Neural crest cell (in vitro differentiated cells): Measurements from ENCODE around the gene FBXO9. TPM values are rescaled to one million over a fixed set of nuclear protein-coding genes. Genes with fewer than 3 reads are reported as not detected.

Source experiments
- DNase-seq: peaks from one replicate; pipeline ENCODE4 v3.0.0; 2021; ENCODE audit warnings: low read depth, mixed read lengths, low spot score
- H3K27ac Mint-ChIP-seq: one replicate; pipeline ENCODE4 v1.8.0; 2021; ENCODE audit warnings: mild to moderate bottlenecking, mixed read lengths; ENCODE audit not compliant: unreplicated experiment
- H3K27me3 Mint-ChIP-seq: 2 replicates; pipeline ENCODE4 v1.8.0; 2021; ENCODE audit warnings: low read depth, mild to moderate bottlenecking, mixed read lengths
- H3K36me3 Mint-ChIP-seq: 2 replicates; pipeline ENCODE4 v1.8.0; 2021; ENCODE audit warnings: low read depth, mild to moderate bottlenecking, mixed read lengths
- H3K4me1 Mint-ChIP-seq: 2 replicates; pipeline ENCODE4 v1.8.0; 2021; ENCODE audit warnings: mixed read lengths
- H3K4me3 Mint-ChIP-seq: one replicate; pipeline ENCODE4 v1.8.0; 2021; ENCODE audit warnings: mild to moderate bottlenecking, mixed read lengths
- H3K9me3 Mint-ChIP-seq: 2 replicates; pipeline ENCODE4 v1.8.0; 2021; ENCODE audit warnings: mixed read lengths
- long read RNA-seq: library from polyadenylated mRNA; unstranded; transcript quantifications from one replicate; pipeline ENCODE4 v2.0.0, GENCODE V29; 2020
- total RNA-seq: library from RNA; stranded (reverse); gene quantifications from 2 replicates; pipeline ENCODE4 v1.2.1, GENCODE V29; 2021
- TF ChIP-seq, protein P1 (sequence below): fragments of 200-600 bp; sonication (generic); conservative IDR thresholded peaks from 2 replicates; pipeline ENCODE4 v1.5.0; 2021; ENCODE audit warnings: antibody characterized with exemption, mild to moderate bottlenecking

Gene FBXO9
- total RNA-seq: 48.3 and 62.4 TPM in 2 replicates
- long read RNA-seq, partial matches to known transcripts: 4 of 8 reads
- long read RNA-seq, other reads (novel, unspliced or antisense): 0 of 8 reads

DNA sequence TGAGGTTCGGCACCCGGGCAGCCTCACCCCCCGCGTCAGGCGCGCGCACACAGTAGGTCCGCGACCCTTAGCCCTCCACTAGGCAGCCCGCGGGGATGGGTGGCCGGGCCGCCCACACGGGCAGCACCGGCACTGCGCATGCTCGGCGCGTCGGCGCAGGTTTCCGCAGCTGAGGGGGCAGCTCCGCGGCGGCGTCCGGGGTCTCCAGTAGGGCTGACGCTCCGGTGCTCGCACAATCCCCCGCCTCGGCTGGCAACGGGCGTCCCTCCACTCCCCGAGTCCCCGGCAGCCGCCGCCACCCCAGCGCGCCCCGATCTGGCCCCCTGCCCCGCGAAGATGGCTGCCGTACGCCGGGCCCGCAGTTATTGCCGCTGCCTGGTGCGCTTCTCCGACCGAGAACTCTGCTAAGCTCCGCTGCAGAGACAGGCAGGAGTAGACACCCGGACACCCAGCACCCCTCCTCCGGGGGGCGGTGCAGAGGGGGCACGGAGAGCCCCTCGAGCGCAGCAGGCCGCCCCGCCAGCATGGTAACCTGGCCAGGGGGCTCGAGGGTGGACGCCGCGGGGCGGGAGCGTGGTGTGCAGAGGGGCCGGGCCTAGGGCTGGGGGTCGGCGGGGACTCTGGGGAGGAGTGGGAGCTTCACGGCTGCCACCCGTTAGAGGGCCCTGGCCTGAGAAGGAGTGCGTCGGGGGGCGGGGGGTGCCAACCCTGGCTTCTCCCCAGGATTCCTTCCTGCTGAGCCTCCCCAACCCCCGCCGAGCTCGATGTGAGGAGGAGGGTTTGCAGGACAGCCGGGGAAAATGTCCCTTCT is at the start of gene FBXO9:
Gene FBXO9, plus strand, starts transcription at position 139 of the 811 bp plus-strand sequence. Its CDS starts 386 bp downstream, at position 525.
- Mint-ChIP-seq H3K9me3 (no peaks in the 10 kb centered on the region), H3K27me3 (no peaks in the 10 kb centered on the region), H3K4me1 (peaks cover 40% of the 10 kb centered on the region), H3K27ac (peak within 1 kb of the TSS; percentile 99), H3K4me3 (peak within 1 kb of the TSS; percentile 99), H3K36me3 (no peaks in the 10 kb centered on the region)
- peak; percentile 69 for DNase-seq
- TF ChIP-seq, protein P1, sequence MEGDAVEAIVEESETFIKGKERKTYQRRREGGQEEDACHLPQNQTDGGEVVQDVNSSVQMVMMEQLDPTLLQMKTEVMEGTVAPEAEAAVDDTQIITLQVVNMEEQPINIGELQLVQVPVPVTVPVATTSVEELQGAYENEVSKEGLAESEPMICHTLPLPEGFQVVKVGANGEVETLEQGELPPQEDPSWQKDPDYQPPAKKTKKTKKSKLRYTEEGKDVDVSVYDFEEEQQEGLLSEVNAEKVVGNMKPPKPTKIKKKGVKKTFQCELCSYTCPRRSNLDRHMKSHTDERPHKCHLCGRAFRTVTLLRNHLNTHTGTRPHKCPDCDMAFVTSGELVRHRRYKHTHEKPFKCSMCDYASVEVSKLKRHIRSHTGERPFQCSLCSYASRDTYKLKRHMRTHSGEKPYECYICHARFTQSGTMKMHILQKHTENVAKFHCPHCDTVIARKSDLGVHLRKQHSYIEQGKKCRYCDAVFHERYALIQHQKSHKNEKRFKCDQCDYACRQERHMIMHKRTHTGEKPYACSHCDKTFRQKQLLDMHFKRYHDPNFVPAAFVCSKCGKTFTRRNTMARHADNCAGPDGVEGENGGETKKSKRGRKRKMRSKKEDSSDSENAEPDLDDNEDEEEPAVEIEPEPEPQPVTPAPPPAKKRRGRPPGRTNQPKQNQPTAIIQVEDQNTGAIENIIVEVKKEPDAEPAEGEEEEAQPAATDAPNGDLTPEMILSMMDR: no peak

DNA sequence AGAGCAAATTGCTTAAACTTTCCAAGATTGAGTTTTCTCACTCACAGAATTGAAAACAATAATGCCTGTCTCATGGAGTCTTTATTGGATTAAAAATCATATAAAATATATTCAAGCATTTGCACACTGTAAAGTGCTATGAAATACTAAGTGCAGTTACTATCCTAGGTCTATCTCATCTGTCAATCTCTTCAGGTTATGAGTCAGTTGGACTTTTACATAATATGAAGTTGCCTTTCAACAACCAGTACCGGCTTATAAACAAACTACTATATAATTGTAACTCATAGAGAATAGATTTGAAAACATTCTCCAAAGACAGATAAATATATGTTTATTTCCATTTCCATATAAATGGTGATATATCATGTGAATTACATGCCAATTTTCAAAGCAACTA is 49.7 kb upstream of the FBXO9 start:
- Mint-ChIP-seq H3K27ac (no peak overlapping the region), H3K9me3 (no peaks in the 10 kb centered on the region), H3K4me1 (no peaks in the 10 kb centered on the region), H3K27me3 (no peaks in the 10 kb centered on the region), H3K36me3 (peaks cover 21% of the 10 kb centered on the region), H3K4me3 (no peak overlapping the region)
- no peak for DNase-seq
- TF ChIP-seq, protein P1: no peak

DNA sequence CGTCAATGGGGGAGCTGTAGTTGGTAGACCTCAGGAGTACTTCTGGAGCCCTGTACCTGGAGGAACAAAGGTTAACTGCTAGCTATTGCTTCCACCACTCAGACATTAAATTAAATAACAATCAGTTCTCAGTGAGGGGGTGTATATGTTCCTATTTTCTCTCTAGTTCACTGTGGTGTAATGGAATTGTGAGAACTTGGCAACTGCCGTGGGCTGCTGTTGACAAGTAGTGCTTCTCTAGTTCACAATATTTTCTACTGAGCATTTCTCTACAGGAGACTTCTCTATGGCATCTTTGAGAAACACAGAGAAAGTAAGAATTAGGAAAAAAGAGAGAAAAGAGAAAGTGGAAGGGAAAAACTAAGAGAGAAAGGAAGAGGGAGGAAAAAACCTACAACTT is 46.8 kb upstream of the FBXO9 start:
- Mint-ChIP-seq H3K4me1 (peaks cover 4% of the 10 kb centered on the region), H3K9me3 (no peaks in the 10 kb centered on the region), H3K36me3 (peaks cover 19% of the 10 kb centered on the region), H3K27me3 (no peaks in the 10 kb centered on the region), H3K4me3 (no peak overlapping the region), H3K27ac (no peak overlapping the region)
- TF ChIP-seq, protein P1: no peak
- no peak for DNase-seq

DNA sequence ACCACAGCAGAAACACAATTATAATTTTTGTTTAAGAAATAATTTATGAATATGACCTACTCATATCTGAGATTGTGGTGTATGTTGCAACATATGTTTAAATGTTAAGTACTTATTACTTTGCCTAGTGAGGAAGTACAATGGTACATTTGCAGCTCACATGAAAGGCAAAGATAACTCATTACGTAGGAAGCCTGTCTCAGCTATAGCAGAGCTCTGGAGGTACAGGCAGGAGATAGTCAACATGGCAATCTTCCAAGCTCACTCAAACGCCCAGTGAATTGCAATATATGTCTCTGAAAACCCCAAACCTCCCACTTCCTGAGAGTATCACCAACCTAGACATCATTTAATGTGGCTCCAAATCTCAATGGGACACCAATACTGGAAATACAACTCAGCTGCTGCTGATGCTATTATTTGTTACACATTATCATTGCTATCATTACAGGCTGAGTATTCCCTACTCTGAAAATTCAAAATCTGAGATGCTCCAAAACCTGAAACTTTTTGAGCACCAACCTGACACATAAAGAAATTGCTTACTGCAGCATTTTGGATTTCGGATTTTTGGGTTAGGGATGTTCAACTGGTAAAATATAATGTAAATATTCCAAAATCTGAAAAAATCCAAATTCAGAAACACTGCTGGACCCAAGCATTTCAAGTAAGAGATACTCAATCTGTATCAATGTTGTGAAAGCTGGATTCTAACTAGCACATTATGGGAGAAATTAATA is 45.0 kb upstream of the FBXO9 start:
- peaks cover 11% of the 10 kb centered on the region for H3K4me1 Mint-ChIP-seq
- H3K36me3 Mint-ChIP-seq: peaks cover 26% of the 10 kb centered on the region
- no peaks in the 10 kb centered on the region for H3K27me3 Mint-ChIP-seq
- peaks cover 3% of the 10 kb centered on the region for H3K9me3 Mint-ChIP-seq
- H3K27ac Mint-ChIP-seq: no peak overlapping the region
- no peak for DNase-seq
- TF ChIP-seq, protein P1: no peak
- no peak overlapping the region for H3K4me3 Mint-ChIP-seq

DNA sequence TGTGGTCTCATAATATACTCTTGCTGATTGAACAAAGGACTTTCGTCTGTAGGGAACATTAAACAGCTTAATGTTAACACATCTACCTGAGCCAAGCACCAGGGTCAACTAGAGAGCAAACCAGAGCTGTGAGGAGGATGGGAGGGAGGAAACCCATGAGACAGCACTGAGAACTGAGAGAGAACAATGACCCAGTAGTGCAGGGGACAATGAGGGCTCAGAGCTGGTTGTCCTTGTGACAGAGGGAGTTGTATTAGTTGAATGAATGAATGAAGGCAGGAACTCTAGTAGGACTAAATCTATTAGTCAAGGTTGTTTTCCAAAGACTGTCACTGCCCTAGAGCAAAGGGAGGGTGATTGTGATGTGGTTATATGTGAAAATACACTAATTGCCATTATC is 41.9 kb upstream of the FBXO9 start:
- H3K9me3 Mint-ChIP-seq: peaks cover 3% of the 10 kb centered on the region
- peaks cover 14% of the 10 kb centered on the region for H3K36me3 Mint-ChIP-seq
- TF ChIP-seq, protein P1: no peak
- H3K4me3 Mint-ChIP-seq: no peak overlapping the region
- DNase-seq: no peak
- peaks cover 20% of the 10 kb centered on the region for H3K4me1 Mint-ChIP-seq
- H3K27me3 Mint-ChIP-seq: no peaks in the 10 kb centered on the region
- H3K27ac Mint-ChIP-seq: no peak overlapping the region
